Upper lobe of right lung (tissue), 1 donor: ENCODE results near the gene NEU3. TPM values are rescaled to one million over a fixed set of nuclear protein-coding genes. Genes with fewer than 3 reads are reported as not detected.

ENCODE experiments used
- ATAC-seq: fragments of 200-7000 bp; cut with Tn5 transposase; one replicate; pipeline ENCODE4 v1.9.1; 2020; ENCODE audit warnings: mild to moderate bottlenecking, moderate library complexity
- DNase-seq: peaks from one replicate; pipeline ENCODE4 v3.0.0-alpha.2; 2020
- H3K27ac ChIP-seq: fragments of 200-600 bp; one replicate; pipeline ENCODE4 v1.8.0; 2022
- H3K27me3 ChIP-seq: fragments of 200-600 bp; one replicate; pipeline ENCODE4 v1.8.0; 2022; ENCODE audit warnings: mild to moderate bottlenecking
- H3K36me3 ChIP-seq: fragments of 200-600 bp; one replicate; pipeline ENCODE4 v1.8.0; 2022
- H3K4me1 ChIP-seq: fragments of 200-600 bp; one replicate; pipeline ENCODE4 v1.8.0; 2022
- H3K4me3 ChIP-seq: fragments of 200-600 bp; one replicate; pipeline ENCODE4 v1.8.0; 2022; ENCODE audit warnings: mild to moderate bottlenecking
- H3K9me3 ChIP-seq: fragments of 200-600 bp; one replicate; pipeline ENCODE4 v1.8.0; 2022
- intact Hi-C: fragments of 100-400 bp; cut with DNase I; formaldehyde crosslinking; loops from one replicate; pipeline ENCODE4 v1.11.0; 2022
- total RNA-seq: library from RNA; stranded (reverse); fragmentation: NEBNext Ultra II Directional; extraction: Animal tissue kit (Norgen Biotek cat#: 25700); gene quantifications from one replicate; pipeline ENCODE4 v1.2.1, GENCODE V29; 2021
- TF ChIP-seq, protein P1 (sequence below): fragments of 200-600 bp; IDR thresholded peaks from one replicate; pipeline ENCODE4 v1.8.0; 2022; ENCODE audit warnings: antibody characterized with exemption
- donor health status: DM: no; HTN: yes; CAD: no; lungs with severe emphysema.

NEU3 gene
- total RNA-seq, 1 donor from 2014 or later: 9.6 TPM

DNA sequence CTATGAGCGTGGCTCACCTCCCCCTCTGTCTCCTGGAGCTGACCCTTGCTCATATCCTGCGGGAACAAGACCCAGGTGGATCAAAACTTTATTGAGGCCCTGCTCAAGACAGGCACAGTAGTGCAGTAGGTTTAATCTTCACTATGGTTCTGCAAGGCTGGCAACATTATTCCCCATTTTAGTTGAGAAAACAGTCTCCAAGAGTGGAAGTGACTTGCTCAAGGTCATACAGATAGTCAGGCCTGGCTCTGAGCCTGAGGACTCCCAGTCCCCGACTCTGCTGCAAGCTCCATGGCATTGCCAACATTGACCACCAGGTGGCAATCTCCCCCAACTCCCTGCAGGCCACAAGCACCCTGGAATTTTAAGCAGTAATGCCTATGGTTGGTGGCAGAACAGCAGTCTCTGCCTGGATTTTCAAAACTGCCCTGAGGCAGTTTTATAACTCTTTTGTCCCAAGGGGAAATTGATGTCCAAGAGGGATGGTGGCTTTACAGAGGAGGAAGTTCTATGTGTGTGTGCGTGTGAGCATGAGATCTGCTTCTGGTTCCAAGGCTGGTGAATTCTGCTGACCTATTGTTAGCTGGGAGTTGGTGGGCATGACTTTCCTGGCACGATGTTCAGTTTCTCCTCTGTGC, 34.1 kb downstream of the NEU3 start:
- no peaks in the 10 kb centered on the region for H3K27me3 ChIP-seq
- H3K9me3 ChIP-seq: no peaks in the 10 kb centered on the region
- ATAC-seq (peak; percentile 96), DNase-seq (peak; percentile 83)
- no peaks in the 10 kb centered on the region for H3K4me1 ChIP-seq
- intact Hi-C loops: no loop called here
- H3K27ac ChIP-seq: no peak overlapping the region
- H3K4me3 ChIP-seq: no peak overlapping the region
- TF ChIP-seq, protein P1, sequence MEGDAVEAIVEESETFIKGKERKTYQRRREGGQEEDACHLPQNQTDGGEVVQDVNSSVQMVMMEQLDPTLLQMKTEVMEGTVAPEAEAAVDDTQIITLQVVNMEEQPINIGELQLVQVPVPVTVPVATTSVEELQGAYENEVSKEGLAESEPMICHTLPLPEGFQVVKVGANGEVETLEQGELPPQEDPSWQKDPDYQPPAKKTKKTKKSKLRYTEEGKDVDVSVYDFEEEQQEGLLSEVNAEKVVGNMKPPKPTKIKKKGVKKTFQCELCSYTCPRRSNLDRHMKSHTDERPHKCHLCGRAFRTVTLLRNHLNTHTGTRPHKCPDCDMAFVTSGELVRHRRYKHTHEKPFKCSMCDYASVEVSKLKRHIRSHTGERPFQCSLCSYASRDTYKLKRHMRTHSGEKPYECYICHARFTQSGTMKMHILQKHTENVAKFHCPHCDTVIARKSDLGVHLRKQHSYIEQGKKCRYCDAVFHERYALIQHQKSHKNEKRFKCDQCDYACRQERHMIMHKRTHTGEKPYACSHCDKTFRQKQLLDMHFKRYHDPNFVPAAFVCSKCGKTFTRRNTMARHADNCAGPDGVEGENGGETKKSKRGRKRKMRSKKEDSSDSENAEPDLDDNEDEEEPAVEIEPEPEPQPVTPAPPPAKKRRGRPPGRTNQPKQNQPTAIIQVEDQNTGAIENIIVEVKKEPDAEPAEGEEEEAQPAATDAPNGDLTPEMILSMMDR: peak; percentile 99
- no peaks in the 10 kb centered on the region for H3K36me3 ChIP-seq

DNA sequence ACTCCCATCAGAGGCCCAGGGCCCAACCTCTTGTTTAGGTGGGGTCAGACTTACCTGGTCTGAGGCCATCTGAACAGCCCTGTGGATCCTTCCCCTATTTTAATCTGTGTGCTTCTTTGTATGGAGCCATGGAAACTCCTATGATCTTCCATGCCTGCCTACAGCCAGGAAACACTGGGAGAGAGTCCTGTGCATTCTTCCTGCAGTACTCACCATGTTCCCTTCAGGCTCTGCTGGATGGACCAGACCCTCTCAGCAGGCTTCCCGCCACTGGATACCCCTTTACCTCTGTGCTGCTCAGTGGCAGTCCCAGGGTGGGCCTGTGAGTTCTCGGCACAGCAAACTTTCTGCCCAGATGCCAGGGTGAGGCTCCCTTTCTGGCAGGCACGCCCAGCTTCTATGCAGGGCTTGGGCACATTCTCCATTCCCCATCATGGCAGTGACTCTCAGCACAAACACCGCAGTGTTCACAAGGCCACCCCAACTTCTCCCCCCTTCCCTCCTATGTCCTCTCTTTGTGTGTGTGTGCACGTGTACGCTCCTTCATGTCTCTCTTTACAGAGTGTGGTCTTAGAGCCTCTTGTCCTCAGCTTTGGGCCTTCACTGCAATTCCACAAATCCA, 34.8 kb downstream of the NEU3 start:
- H3K4me3 ChIP-seq: no peak overlapping the region
- intact Hi-C loops: no loop called here

DNA sequence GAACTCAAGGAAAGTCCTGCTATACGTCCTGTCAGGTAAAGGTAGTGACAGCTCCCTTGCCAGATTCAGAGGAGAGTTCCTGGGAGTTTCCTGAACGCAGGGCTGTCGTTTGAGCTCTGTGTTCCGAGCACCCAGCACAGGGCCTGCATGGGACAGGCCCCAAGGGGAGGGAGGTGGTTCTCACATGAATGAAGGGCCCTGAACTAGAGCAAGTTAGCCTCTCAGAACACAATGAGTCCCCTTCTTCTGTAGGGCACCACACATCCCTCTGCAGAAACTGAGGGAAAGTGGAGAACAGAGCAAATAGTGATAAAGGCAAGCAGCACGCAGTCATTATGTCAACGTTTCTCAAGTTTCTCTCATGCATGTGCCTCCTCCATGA, 35.3 kb downstream of the NEU3 start:
- Histone ChIP-seq H3K4me1 (no peaks in the 10 kb centered on the region), H3K4me3 (no peak overlapping the region), H3K36me3 (no peaks in the 10 kb centered on the region), H3K9me3 (no peaks in the 10 kb centered on the region), H3K27ac (no peak overlapping the region), H3K27me3 (no peaks in the 10 kb centered on the region)
- DNase-seq (no peak), ATAC-seq (no peak)
- TF ChIP-seq, protein P1: no peak
- intact Hi-C loops: no loop called here

More for the DNA sequence above, 34.8 kb downstream of the NEU3 start:
- H3K9me3 ChIP-seq: no peaks in the 10 kb centered on the region
- ATAC-seq (no peak), DNase-seq (no peak)
- H3K36me3 ChIP-seq: no peaks in the 10 kb centered on the region
- H3K27me3 ChIP-seq: no peaks in the 10 kb centered on the region
- no peak overlapping the region for H3K27ac ChIP-seq
- H3K4me1 ChIP-seq: no peaks in the 10 kb centered on the region
- TF ChIP-seq, protein P1: no peak

DNA sequence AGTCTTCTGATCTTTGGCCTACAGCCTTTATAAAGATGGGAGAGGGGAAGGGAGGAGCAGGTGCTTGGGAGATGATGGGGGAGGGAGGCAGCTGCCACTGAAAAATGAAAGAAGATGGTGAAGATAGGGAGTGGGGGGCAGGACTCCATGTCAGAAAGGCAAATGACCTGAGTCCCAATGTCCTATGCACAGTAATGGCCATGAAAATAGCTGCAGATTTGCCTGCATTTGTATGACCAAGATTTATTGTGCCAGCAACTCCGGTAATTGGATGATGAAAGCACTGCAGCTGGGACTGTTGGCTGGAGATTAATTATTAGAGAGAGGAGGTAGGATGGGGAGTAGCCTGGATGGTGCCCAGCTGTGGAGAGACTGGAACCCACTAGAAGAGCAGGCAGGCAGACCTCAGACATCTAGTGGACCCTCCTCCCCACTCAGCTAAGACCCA, 36.1 kb downstream of the NEU3 start:
- no peaks in the 10 kb centered on the region for H3K9me3 ChIP-seq
- DNase-seq (no peak), ATAC-seq (no peak)
- H3K27me3 ChIP-seq: no peaks in the 10 kb centered on the region
- intact Hi-C loops: no loop called here
- H3K4me1 ChIP-seq: no peaks in the 10 kb centered on the region
- H3K36me3 ChIP-seq: no peaks in the 10 kb centered on the region
- no peak overlapping the region for H3K27ac ChIP-seq
- H3K4me3 ChIP-seq: no peak overlapping the region
- TF ChIP-seq, protein P1: no peak

DNA sequence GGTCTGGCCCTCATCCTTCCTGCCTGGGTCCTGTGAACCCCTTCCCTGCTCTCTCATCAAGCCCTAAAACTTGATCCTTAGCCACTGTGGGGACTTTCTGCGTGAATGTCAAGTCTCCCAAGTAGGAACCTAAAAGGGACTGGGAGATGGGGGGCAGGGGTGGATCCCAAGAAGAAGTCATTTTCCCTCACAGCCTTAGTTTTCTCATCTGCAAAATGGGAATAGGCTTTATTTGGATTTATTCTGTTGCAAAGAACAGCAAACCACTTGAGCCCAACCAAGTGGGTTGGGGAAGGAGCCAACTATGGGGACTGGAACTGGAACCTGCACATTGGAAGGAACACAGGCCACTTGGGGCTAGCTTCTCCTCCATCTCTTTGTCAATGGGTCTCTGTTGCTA, 36.8 kb downstream of the NEU3 start:
- Histone ChIP-seq H3K4me1 (no peaks in the 10 kb centered on the region), H3K27ac (no peak overlapping the region), H3K9me3 (no peaks in the 10 kb centered on the region), H3K4me3 (no peak overlapping the region), H3K36me3 (no peaks in the 10 kb centered on the region), H3K27me3 (no peaks in the 10 kb centered on the region)
- TF ChIP-seq, protein P1: no peak
- DNase-seq: no peak
- intact Hi-C loops: no loop called here
- no peak for ATAC-seq
